Measurements from ENCODE around the gene HECTD1. TPM values are rescaled to one million over a fixed set of nuclear protein-coding genes. Genes with fewer than 3 reads are reported as not detected.

The HECTD1 gene
- total and polyA plus RNA-seq, 10 of the 15 experiments (the other 5 are each of a cell fraction or from before 2014, with no cell fraction given), result 27.3 to 116 (median 57.7) TPM

DNA sequence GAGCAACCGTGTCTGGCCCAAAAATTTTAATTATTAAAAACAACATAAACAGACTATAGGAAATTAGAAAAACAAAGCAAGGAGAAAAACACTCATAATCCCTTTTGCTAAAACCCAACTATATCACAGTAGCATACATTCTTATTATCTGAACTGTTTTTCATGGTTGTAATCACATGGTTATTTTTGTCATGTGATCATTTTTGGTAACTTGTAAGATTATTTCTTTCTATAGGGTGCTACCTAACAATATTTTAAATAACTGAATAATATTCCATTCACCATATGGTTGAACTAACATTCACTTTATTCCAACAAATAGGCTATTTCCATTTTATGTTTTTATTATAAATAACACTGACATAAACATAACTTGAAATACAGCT is 23.0 kb upstream of the HECTD1 start:
- H3K79me2 ChIP-seq (ENCODE audit: control insufficient read depth, insufficient read depth, low read length), result no peaks in the 10 kb centered on the region
- no peak overlapping the region for H3K27ac ChIP-seq (ENCODE audit: control insufficient read depth, insufficient read depth)
- H3K4me2 ChIP-seq (ENCODE audit: control insufficient read depth, insufficient read depth), result no peak overlapping the region
- TF ChIP-seq HDAC2 (IDR thresholded peaks at IDR 0.05) (no peak), BRCA1 (IDR thresholded peaks at IDR 0.05; ENCODE audit: low read depth, low read length) (no peak), YBX1 (IDR thresholded peaks at IDR 0.05) (no peak), EZH2 (IDR thresholded peaks at IDR 0.05; ENCODE audit: borderline replicate concordance, control insufficient read depth, low read depth, low read length) (no peak), CREB1 (IDR thresholded peaks at IDR 0.05; ENCODE audit: low read depth) (no peak), KLF5 (IDR thresholded peaks at IDR 0.05; ENCODE audit: partially characterized antibody) (no peak), LARP7 (IDR thresholded peaks at IDR 0.05) (no peak), HCFC1 (IDR thresholded peaks at IDR 0.05; ENCODE audit: low read length) (no peak), NRF1 (conservative IDR thresholded peaks at IDR 0.05; ENCODE audit: low read depth, low read length) (no peak), MXI1 (IDR thresholded peaks at IDR 0.05; ENCODE audit: low read depth, low read length) (no peak), GABPA (IDR thresholded peaks at IDR 0.05; ENCODE audit: low read depth) (no peak), WRNIP1 (IDR thresholded peaks at IDR 0.05; ENCODE audit: borderline replicate concordance, low read depth, low read length) (no peak), RAD51 (IDR thresholded peaks at IDR 0.05) (no peak), MEF2B (IDR thresholded peaks at IDR 0.05; ENCODE audit: partially characterized antibody, poor library complexity, severe bottlenecking) (no peak)
- TF ChIP-seq, protein P1, sequence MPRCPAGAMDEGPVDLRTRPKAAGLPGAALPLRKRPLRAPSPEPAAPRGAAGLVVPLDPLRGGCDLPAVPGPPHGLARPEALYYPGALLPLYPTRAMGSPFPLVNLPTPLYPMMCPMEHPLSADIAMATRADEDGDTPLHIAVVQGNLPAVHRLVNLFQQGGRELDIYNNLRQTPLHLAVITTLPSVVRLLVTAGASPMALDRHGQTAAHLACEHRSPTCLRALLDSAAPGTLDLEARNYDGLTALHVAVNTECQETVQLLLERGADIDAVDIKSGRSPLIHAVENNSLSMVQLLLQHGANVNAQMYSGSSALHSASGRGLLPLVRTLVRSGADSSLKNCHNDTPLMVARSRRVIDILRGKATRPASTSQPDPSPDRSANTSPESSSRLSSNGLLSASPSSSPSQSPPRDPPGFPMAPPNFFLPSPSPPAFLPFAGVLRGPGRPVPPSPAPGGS (IDR thresholded peaks at IDR 0.05; ENCODE audit: borderline replicate concordance, insufficient read depth, low read depth, low read length, poor library complexity, severe bottlenecking), result no peak
- TF ChIP-seq, protein P2, sequence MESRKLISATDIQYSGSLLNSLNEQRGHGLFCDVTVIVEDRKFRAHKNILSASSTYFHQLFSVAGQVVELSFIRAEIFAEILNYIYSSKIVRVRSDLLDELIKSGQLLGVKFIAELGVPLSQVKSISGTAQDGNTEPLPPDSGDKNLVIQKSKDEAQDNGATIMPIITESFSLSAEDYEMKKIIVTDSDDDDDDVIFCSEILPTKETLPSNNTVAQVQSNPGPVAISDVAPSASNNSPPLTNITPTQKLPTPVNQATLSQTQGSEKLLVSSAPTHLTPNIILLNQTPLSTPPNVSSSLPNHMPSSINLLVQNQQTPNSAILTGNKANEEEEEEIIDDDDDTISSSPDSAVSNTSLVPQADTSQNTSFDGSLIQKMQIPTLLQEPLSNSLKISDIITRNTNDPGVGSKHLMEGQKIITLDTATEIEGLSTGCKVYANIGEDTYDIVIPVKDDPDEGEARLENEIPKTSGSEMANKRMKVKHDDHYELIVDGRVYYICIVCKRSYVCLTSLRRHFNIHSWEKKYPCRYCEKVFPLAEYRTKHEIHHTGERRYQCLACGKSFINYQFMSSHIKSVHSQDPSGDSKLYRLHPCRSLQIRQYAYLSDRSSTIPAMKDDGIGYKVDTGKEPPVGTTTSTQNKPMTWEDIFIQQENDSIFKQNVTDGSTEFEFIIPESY (IDR thresholded peaks at IDR 0.05), result no peak
- TF ChIP-seq, protein P3, sequence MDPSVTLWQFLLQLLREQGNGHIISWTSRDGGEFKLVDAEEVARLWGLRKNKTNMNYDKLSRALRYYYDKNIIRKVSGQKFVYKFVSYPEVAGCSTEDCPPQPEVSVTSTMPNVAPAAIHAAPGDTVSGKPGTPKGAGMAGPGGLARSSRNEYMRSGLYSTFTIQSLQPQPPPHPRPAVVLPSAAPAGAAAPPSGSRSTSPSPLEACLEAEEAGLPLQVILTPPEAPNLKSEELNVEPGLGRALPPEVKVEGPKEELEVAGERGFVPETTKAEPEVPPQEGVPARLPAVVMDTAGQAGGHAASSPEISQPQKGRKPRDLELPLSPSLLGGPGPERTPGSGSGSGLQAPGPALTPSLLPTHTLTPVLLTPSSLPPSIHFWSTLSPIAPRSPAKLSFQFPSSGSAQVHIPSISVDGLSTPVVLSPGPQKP (IDR thresholded peaks at IDR 0.05; ENCODE audit: low read depth, low read length), result no peak
- TF ChIP-seq, protein P4, sequence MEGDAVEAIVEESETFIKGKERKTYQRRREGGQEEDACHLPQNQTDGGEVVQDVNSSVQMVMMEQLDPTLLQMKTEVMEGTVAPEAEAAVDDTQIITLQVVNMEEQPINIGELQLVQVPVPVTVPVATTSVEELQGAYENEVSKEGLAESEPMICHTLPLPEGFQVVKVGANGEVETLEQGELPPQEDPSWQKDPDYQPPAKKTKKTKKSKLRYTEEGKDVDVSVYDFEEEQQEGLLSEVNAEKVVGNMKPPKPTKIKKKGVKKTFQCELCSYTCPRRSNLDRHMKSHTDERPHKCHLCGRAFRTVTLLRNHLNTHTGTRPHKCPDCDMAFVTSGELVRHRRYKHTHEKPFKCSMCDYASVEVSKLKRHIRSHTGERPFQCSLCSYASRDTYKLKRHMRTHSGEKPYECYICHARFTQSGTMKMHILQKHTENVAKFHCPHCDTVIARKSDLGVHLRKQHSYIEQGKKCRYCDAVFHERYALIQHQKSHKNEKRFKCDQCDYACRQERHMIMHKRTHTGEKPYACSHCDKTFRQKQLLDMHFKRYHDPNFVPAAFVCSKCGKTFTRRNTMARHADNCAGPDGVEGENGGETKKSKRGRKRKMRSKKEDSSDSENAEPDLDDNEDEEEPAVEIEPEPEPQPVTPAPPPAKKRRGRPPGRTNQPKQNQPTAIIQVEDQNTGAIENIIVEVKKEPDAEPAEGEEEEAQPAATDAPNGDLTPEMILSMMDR (IDR thresholded peaks at IDR 0.05 in 2 of 3, conservative IDR thresholded peaks at IDR 0.05 in 1 of 3; ENCODE audit: control insufficient read depth in 2 of 3, extremely low read depth in 1 of 3, insufficient read depth in 1 of 3, low read depth in 3 of 3, low read length in 3 of 3), result no peak
- no peaks in the 10 kb centered on the region for H4K20me1 ChIP-seq (ENCODE audit: control insufficient read depth, insufficient read depth)
- H3K4me3 ChIP-seq, result no peak overlapping the region
- ChIA-PET SMC1A (ENCODE audit: uncharacterized antibody, unreplicated experiment) (interaction anchor here (1.2 kb wide), 1 partner anchor 80 kb away, joined by 5 read pairs; no protein-coding TSS in a partner anchor), RAD21 (ENCODE audit: unreplicated experiment) (interaction anchor here (1.9 kb wide), 1 partner anchor 32 kb away, joined by 6 read pairs; no protein-coding TSS in a partner anchor), POLR2A (no interaction called here), CTCF (interaction anchor here (1.1 kb wide), 1 partner anchor 9 kb away, joined by 3 read pairs; no protein-coding TSS in a partner anchor)
- no peak for ATAC-seq
- peaks cover 17% of the 10 kb centered on the region for H3K4me1 ChIP-seq (ENCODE audit: control insufficient read depth, insufficient read depth, low read length)
- intact Hi-C loops (cut with micrococcal nuclease; ENCODE audit: unreplicated experiment) (no loop called here), in situ Hi-C loops (cut with MboI) (no loop called here)
- 100% methylated on average over 1 of the region's 1 CpG for WGBS (ENCODE audit: insufficient coverage, insufficient replicate concordance, low lambda C conversion rate, missing lambda C conversion rate)
- no peak for FAIRE-seq
- H3K9me3 ChIP-seq (replicated peaks; ENCODE audit: control insufficient read depth, insufficient read depth, low read length), result no peaks in the 10 kb centered on the region
- BruUV-seq (replicated peaks), result no TSS peak
- no peak for DNase-seq (ENCODE audit: low read depth, low spot score)
- H3K9ac ChIP-seq (ENCODE audit: control insufficient read depth, insufficient read depth, low read length), result no peak overlapping the region
- no peak overlapping the region for H2AFZ ChIP-seq (ENCODE audit: control insufficient read depth, low read depth, low read length)
- no peaks in the 10 kb centered on the region for H3K36me3 ChIP-seq (ENCODE audit: control insufficient read depth in 2 of 2, insufficient read depth in 2 of 2, low read length in 1 of 2)
- no peaks in the 10 kb centered on the region for H3K27me3 ChIP-seq (replicated peaks in 1 of 2; ENCODE audit: control insufficient read depth in 2 of 2, insufficient read depth in 2 of 2, low read length in 1 of 2)
